AG09309 (cell line): ENCODE measurements around the gene ZFP91.
A peak's percentile ranks its signal among the peaks of the same experiment; 100 is the strongest.

Source experiments
- DNase-seq: peaks from one replicate; pipeline ENCODE4 v3.0.0-alpha.2; 2010; ENCODE audit warnings: low read depth
- H3K4me3 ChIP-seq: 2 replicates; pipeline ENCODE4 v1.5.1; 2011; ENCODE audit warnings: mild to moderate bottlenecking, low read depth, low read length, moderate library complexity; ENCODE audit not compliant: control insufficient read depth
- CTCF ChIP-seq: IDR thresholded peaks from 2 replicates; pipeline ENCODE4 v1.5.1; 2011; ENCODE audit warnings: mild to moderate bottlenecking, low read depth, low read length, inconsistent platforms; ENCODE audit not compliant: insufficient read depth, control insufficient read depth; ENCODE audit errors: missing control alignments

The ZFP91 gene

GRCh38 chr11:58615559-58615958 lies 36.7 kb downstream of the ZFP91 start:
- H3K4me3 ChIP-seq, result no peak overlapping the region
- TF ChIP-seq CTCF, result no peak
- DNase-seq, result no peak

- TF ChIP-seq CTCF, result no peak
- peak; percentile 78 for DNase-seq
Observed at GRCh38 chr11:58616594-58616993, 37.7 kb downstream of the ZFP91 start.

GRCh38 chr11:58617976-58618557 lies 39.2 kb downstream of the ZFP91 start:
- no peak for DNase-seq
- no peak overlapping the region for H3K4me3 ChIP-seq
- no peak for TF ChIP-seq CTCF

More at GRCh38 chr11:58616594-58616993, 37.7 kb downstream of the ZFP91 start:
- no peak overlapping the region for H3K4me3 ChIP-seq

- TF ChIP-seq CTCF, result no peak
- no peak overlapping the region for H3K4me3 ChIP-seq
- no peak for DNase-seq
Observed at GRCh38 chr11:58621586-58622262, 42.9 kb downstream of the ZFP91 start.

DNA sequence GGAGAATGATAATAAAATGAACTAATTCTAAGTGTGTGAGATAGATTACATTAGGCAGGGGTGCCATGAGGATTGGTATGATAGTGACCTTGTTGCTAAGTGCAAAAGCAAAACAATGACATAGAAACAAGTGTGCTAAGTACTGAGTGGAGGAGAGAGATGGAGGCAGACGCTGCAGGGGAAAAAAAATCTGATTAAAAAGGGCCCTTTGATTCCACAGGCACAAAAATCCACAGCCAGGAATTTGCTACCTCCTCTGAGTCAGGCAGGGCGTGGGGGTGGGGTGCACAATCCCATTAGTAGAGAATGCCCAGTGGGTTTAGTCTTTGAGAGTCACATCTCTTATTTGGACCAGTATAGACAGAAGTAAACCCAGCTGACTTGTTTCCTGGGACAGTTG lies 43.5 kb downstream of the ZFP91 start, which contains the start of gene CNTF:
Gene CNTF (plus strand): TSS at position 322 of the 400 bp plus-strand sequence. CDS start 88 bp downstream, outside the sequence.
- TF ChIP-seq CTCF, result no peak
- no peak within 1 kb of the TSS for H3K4me3 ChIP-seq
- no peak for DNase-seq

GRCh38 chr11:58625086-58625485 lies 46.2 kb downstream of the ZFP91 start:
- no peak for DNase-seq
- H3K4me3 ChIP-seq, result no peak overlapping the region
- TF ChIP-seq CTCF, result no peak
